Hematopoietic multipotent progenitor cell treated with erythropoietin and hydrocortisone succinate and interleukin-3 and kit ligand, for 4 days (in vitro differentiated cells): ENCODE data around the gene NFATC1.
A peak's percentile ranks its signal among the peaks of the same experiment; 100 is the strongest.

Experiments used
- DNase-seq: peaks from one replicate; pipeline ENCODE4 v3.0.0-alpha.2; 2015

Gene NFATC1

GRCh38 chr18:79424880-79425568 is 29.3 kb downstream of the NFATC1 start:
- DNase-seq, result no peak

GRCh38 chr18:79425569-79425886 is 29.8 kb downstream of the NFATC1 start:
- no peak for DNase-seq

- DNase-seq, result no peak
Measured at GRCh38 chr18:79426376-79427300, 30.9 kb downstream of the NFATC1 start.

GRCh38 chr18:79427368-79428225 is 31.9 kb downstream of the NFATC1 start:
- no peak for DNase-seq

GRCh38 chr18:79428287-79428686 is 32.6 kb downstream of the NFATC1 start:
- no peak for DNase-seq

- no peak for DNase-seq
Measured at GRCh38 chr18:79429381-79429780, 33.7 kb downstream of the NFATC1 start.

GRCh38 chr18:79429785-79430281 is 34.1 kb downstream of the NFATC1 start:
- peak; percentile 93 for DNase-seq

- no peak for DNase-seq
Measured at GRCh38 chr18:79432376-79433120, 36.8 kb downstream of the NFATC1 start.

GRCh38 chr18:79433431-79433830 is 37.7 kb downstream of the NFATC1 start:
- DNase-seq, result no peak

- DNase-seq, result no peak
Measured at GRCh38 chr18:79434607-79435401, 39.1 kb downstream of the NFATC1 start.

- DNase-seq, result no peak
Measured at GRCh38 chr18:79436556-79437275, 41.0 kb downstream of the NFATC1 start.

GRCh38 chr18:79438089-79438897 is 42.6 kb downstream of the NFATC1 start:
- no peak for DNase-seq

GRCh38 chr18:79438898-79439627 is 43.3 kb downstream of the NFATC1 start:
- peak; percentile 55 for DNase-seq

- no peak for DNase-seq
Measured at GRCh38 chr18:79439628-79440023, 43.9 kb downstream of the NFATC1 start.

GRCh38 chr18:79440316-79441110 is 44.8 kb downstream of the NFATC1 start:
- DNase-seq, result peak; percentile 76

GRCh38 chr18:79441420-79441819 is 45.7 kb downstream of the NFATC1 start:
- no peak for DNase-seq

GRCh38 chr18:79442508-79443221 is 46.9 kb downstream of the NFATC1 start:
- peak; percentile 17 for DNase-seq

- no peak for DNase-seq
Measured at GRCh38 chr18:79445221-79445620, 49.5 kb downstream of the NFATC1 start.
